Measurements from ENCODE around the gene RCAN2.

DNA sequence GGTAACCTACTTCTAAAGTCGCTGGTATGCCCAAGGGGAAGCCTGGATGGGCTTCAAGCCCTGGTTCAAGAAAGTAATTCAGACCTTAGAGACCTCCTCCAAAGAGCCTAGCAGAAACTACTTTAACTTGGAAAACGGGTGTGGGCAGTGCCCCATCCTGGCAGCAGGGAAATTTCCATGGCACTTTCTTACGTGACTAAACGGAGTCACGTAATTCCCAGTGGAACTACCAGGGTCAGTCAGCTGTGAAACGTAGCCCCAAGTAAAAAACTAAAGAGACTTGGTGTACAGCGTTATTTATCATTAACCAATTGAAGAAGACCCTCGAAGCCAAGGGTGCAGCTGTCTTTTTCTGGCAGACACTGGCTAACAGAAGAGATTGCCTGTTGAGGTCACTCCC is 114.0 kb downstream of the RCAN2 start:
- TF ChIP-seq, protein P1, sequence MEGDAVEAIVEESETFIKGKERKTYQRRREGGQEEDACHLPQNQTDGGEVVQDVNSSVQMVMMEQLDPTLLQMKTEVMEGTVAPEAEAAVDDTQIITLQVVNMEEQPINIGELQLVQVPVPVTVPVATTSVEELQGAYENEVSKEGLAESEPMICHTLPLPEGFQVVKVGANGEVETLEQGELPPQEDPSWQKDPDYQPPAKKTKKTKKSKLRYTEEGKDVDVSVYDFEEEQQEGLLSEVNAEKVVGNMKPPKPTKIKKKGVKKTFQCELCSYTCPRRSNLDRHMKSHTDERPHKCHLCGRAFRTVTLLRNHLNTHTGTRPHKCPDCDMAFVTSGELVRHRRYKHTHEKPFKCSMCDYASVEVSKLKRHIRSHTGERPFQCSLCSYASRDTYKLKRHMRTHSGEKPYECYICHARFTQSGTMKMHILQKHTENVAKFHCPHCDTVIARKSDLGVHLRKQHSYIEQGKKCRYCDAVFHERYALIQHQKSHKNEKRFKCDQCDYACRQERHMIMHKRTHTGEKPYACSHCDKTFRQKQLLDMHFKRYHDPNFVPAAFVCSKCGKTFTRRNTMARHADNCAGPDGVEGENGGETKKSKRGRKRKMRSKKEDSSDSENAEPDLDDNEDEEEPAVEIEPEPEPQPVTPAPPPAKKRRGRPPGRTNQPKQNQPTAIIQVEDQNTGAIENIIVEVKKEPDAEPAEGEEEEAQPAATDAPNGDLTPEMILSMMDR (conservative IDR thresholded peaks at IDR 0.05; ENCODE audit: low read length) = no peak; the same call in 1 of the 2 replicates
- TF ChIP-seq EZH2phosphoT487 (IDR thresholded peaks at IDR 0.05; ENCODE audit: borderline replicate concordance, low read depth, low read length) = no peak

All from OCI-LY7 (cell line).